NCI-H1694 (cell line): Measurements from ENCODE around the gene MAPK1IP1L.

Source experiments
- DNase-seq: peaks from one replicate; lab custom pipeline; 2025; lab: John Stamatoyannopoulos, UW

Gene MAPK1IP1L

DNA sequence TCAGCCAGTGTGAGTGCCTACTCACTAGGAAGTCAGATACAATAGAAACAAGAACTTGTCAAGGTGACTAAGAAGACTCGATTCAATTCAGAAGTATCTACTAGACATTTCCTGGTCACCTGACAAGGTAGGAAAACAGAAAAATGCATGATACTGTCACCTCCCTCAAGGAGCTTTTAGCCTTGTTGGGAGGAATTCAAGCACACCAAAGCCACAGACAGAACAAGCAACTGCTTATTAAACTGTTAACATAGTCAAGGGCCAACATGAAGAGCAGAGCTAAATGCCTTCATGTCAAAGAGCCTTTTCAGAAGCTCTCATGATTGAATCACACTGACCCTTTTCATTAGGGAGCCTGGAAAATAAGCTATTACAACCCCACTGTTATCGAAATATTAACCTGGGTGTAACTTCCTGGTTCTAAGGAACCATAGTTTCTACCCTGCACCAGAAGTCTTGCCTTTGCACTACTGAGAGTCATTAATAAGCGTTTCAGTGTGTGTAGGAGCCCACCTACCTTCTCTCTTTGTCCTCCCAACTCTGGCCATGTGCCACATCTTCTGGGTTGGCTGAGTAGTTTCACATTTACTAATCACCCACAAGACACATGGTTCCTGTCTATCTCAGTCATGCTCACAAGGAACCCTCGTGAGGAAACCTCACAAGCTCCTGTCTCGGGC is 46.6 kb downstream of the MAPK1IP1L start:
- DNase-seq, result no peak

DNA sequence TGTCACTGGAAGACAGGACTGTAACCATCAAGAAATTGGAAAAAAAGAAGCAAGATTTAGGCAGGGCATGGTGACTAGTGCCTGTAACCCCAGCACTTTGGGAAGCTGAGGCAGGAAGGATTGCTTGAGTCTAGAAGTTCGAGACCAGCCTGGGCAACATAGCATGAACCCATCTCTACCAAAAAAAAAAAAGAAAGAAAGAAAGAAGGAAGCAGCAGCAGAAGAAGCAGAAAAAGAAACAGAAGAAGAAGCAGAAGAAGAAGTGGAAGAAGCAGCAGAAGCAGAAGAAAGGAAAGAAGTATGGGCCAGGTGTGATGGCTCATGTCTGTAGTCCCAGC is 47.1 kb downstream of the MAPK1IP1L start:
- no peak for DNase-seq

DNA sequence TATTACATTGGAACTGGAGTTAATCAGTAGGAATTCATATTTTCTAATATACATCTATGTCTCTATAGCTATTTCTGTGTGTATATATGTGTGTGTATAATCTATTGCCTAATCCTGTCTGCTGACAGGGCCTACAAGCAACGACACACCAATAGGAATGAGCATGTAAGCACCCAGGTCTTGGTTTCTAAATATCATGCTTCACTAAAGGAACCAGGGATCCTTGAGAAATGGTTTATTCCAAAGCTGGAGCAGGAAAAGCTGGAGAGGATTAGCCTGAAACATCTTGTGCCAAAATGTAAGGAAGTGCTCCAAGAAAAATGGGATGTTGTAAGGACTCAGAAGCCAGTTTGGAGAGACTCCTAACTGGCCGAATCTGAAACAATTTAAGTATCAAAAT is 48.3 kb downstream of the MAPK1IP1L start:
- DNase-seq, result no peak

DNA sequence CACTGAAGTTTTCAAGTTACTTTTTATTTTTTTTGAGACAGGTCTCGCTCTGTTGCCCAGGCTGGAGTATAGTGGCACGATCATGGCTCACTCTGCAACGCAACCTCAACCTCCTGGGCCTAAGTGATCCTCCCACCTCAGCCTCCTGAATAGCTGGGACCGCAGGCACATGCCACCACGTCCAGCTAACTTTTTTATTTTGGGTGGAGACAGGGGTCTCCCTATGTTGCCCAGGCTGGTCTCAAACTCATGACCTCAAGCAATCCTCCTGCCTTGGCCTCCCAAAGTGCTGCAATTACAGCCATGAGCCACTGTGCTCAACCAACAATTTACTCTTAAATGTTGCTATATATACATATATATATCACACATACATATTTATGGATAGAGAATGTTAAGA is 50.3 kb downstream of the MAPK1IP1L start:
- no peak for DNase-seq

DNA sequence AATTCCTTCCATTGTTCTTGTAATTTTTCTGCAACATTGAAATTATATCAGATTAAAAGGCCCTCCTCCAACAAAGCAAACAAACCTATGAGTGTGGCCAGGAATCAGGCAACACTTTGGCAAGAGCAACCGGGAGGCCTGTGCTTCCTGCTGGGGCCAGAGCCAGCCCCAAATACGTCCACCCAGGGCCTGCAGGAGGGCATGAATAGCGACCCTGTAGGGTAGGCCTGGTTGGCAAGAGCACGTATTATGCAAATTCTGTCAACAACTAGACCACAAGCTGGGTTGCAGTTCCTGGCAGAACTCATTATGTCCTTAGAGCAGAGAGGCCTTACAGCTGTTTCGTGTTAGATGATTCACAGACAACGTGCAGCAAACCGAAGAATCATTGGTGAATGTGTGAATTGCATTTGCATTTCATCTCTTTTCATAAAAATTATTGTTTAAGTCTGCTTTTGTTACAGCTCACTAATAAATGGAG is 50.7 kb downstream of the MAPK1IP1L start:
- DNase-seq, result peak; percentile 17

DNA sequence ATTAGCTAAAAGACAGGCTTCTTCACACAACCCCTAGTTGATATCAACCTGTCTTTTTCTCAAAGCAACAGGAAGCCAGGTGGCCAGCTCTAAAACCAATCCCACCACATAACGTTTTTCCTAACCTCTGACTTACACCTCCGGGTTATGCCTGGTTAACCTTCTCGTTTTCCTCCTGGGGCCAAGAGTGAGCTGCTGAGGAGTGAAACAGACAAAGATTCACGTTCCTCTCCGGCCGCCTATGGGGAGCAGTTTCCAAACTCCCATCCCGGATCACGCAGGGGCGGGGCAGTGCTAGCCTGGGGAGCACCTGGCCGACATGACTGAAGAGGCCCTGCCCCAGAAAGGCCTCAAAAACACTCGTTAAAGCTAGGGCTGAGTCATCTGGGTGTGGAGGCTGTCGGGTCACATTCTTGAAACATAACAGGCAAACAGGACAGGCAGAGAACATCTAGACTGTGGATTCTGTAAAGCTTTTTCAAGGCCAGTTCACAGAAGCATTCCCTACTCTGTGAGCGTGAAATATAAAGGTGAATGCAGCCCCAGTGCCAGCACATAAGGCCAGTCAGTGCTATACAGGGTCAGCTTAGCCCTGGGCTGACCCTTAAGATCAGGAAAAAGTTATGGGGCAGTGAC is 51.7 kb downstream of the MAPK1IP1L start:
- no peak for DNase-seq

DNA sequence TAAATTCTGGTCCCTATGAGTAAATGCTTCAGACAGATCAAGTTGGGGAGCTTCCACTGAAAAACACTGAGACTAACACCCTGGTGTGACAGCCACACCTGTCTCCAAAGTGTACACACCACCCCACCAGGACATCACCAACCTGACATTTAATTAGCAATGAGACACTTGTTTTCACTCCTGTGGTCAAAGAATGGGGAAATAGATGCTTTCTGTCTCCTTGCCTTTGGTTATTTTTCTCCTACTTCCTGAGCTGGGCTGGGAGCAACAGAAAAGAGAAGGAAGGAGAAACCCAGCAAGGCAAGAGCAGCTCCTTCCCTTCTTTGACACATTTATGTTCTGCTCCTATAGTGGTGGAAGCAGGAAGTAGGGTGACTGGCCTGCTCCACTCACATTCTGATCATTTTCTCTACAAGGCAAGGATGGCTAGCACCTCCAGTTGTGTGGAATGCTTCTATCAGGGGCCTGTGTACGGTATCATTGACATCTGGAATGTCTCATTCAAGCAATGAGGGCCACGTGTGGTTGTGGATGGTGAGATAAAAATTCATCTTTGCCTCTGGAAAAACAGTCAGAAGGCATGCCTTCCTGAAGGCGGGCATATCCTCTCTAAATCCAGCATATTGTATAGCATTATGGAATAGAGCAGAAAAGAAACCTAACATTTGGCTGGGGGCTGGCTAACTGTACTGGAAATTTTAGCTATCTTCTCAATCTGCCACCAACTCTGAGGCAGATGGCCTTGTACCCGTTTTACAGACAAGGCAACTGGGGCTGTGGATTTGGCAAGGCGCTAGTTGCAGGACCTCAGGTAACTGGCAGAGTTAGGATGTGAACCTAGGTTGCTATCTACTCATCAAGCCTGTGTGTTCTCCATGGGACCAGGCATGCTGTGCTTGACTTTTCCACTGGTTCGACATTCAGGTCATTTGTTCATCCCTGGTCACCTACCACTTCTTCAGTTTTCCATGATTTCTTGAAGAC is 52.8 kb downstream of the MAPK1IP1L start:
- DNase-seq, result no peak

DNA sequence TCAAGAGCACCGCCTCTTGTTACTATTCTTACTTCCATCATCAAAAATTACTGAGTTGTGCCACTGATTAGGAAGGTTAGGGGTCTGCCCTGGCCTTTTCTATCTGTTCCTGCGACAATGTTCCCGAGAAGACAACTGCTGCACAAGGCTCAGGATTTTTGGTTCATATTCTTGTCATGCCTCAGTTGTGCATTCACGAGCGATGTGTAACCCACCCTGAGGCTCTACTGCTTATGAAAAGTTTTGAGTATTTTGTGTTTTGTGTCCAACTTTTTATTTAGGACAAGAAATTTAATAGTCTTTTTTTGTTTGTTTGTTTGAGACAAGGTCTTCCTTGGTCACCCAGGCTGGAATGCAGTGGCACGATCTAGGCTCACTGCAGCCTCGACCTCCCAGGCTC is 54.5 kb downstream of the MAPK1IP1L start:
- no peak for DNase-seq

DNA sequence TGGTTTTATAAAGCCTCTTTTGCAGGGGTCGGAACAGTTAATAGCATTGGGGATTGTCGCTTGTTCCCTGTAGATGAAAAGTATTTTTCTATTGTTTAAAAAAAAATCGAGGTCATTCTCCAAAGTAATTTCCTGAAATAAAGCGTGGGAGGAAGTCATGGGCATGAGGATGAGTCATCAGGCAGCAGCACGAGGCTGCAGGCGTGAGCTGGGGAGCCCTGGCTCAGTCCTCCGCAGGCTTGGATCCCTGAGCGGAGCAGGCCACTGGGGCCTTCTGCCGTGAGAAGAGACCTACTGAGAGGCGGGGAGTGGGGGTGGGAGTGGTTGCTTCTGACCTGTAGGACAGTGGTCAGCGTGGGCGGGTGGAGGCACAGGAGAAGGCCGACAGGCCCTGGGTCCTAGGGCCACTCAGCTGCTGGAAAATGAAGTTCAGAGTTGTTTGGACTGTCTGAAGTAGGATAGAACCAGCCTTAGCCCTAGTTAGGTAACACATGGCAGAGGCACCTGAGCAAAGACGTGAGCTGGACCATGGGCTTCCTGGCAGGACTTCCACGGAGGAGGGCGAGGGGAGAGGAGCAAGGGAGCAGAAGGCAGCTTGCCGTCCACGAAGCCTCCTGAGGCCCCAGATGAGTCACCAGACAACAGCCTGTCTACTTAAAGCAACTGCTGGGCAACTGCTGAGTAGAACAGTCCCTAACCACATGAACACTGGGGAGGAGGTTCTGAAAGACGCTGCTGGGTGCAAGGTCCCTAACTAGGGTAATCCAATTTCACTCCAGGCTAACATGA is 56.5 kb downstream of the MAPK1IP1L start:
- DNase-seq, result no peak

DNA sequence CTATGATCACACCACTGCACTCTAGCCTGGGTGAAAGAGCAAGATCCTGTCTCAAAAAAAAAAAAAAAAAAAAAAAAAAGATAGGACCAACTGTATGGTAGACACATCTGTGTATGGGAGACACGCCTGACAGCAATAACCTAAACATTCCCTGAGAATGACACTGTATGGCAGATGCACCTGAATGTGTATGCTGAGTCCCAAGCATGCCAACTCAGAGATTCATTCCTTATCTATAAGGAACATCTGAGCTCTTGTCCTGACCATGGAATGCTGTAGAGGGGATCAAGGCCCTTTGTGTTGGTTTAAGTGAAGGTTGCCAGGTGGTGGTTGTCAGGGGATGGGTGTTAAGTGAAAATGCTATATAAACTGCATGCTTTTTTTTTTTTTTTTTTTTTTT is 58.4 kb downstream of the MAPK1IP1L start:
- no peak for DNase-seq

DNA sequence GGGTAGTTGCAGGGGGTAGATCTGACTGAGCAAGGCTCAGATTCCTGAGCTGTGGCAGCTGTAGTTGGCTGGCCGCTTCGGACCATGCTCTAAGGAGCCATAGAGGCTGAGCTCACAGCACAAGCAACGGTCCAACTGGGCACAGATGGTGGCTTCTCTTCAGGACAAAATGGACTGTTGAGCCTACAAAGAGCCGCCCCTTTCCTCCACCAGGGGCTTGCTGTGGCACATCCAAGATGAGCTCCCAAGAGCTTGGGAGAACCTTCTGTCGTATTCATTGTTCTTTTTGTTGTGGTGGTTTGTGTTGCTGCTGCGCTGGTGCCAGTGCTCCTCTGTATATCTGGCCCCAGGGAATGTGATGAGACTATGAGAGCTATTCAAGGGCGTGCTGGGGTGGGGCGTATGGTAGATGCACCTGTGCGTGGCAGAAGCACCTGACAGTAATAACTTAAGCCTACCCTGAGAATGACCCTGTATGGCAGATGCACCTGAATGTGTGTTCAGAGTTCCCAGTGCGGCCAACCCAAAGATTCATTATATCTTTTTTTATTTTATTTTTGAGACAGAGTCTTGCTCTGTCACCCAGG is 59.8 kb downstream of the MAPK1IP1L start:
- DNase-seq, result no peak

DNA sequence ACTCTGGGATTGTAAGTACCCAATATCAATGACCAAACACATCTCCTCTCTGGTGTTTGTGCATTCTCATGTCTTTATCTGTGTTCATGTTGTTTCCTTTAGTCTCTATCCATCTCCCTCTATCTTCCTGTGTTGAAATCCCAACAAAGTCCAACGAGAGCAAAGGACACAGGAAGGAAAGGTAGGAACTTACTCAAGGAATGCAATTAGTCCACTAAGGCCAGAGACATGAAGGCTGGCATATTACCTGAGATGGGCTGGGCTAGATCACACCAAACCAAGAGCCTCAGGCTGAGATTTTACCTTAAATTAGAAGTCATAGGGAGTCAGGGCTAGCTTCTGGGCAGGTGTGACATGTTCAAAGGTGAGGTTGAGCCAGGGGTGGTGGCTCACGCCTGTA is 63.3 kb downstream of the MAPK1IP1L start:
- no peak for DNase-seq

DNA sequence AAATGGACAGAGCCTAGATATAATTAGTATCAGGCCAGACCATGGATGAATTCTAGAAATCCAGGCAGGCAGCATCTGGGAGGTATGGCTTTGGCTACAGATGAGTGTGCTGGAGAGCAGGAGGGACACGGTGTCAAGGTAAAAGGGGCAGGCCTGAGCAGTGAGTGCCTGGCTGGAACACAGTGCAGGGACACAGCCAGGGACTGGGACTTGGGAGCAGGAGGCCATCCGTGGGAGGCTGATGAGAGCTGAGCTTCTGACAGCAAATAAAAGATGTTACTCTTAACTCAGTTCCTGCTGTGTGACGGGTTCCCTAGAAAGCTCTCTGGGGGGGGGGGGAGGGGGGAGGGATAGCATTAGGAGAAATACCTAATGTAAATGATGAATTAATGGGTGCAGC is 64.0 kb downstream of the MAPK1IP1L start:
- DNase-seq, result no peak

DNA sequence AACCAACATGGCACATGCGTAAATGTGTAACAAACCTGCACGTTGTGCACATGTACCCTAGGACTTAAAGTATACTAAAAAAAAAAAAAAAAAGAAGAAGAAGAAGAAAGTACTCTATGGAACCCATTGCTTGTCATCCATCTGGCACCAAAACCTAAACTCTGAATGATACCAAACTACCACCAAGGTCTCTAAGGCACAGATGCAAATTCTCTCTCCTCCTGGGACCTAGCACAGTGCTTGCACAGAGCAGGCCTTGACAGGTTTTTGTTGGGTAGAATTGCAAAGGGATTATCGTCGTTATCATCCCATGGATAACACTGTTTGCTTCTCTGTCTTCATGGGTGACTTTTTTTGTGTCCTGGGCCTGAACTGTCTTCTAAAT is 64.4 kb downstream of the MAPK1IP1L start:
- no peak for DNase-seq

DNA sequence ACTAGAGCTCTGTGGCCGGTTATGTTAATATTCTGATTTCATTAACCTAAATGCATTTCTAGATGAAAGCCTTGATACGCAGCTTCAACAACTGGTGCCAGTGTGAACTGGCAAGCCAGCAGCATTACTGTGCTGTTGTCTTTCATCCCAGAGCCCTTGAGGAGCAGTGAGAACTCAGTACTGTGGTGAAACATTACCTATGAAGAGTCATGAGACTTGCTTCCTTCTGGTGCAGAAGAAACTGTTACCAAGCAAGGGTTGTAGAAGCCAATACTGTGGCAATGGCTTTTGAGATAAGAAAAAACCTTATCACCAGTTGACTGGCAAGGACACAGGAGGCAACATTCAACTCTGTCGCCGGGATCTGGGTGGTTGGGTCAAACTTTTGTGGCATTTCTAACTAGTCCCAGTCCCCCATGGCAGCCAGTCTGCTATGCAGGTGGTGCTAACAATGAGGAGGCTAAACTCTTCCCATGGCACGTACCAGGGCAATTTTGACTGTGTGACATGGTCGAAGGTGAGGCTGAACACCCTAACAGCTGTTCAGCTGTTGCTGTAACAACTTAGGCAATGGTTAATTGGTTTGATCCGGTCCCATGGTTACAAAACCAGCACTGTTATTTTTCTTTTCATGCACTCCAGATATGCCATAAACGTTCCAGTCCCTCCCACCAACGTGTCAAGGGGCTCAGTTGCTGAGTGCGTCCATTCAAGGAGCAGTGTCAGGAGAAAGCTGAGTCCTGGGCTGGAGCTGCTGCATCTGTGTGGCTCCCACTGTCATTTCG is 65.0 kb downstream of the MAPK1IP1L start:
- no peak for DNase-seq

DNA sequence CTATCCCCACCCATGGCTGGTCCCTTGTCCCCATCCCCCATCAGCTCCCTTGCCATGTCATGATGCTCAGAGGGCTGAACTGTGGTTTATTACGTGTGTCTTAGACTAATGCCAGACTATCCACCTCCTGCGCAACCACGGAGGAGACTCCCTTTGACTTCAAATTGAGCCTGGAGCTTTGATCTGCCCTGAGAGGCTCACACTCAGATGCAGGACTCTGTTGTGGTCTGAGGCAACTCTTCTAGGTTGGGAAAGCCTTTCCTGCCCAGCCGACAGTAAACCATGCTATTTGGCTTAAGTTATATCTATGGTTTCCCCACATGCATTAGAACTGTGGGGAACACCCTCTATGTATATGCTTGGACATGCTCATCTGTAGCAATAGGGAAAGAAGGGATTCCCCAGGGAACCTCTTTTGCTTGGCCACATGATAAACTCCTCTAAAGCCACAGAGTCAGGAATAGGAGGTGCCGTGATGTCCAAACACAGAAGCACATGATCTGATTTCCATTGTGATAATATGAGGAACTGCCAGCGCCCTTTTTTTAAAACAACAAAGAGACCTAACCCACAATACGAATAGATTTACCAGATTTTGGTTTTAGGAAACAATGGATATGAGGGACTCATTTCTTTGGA is 66.5 kb downstream of the MAPK1IP1L start:
- no peak for DNase-seq

DNA sequence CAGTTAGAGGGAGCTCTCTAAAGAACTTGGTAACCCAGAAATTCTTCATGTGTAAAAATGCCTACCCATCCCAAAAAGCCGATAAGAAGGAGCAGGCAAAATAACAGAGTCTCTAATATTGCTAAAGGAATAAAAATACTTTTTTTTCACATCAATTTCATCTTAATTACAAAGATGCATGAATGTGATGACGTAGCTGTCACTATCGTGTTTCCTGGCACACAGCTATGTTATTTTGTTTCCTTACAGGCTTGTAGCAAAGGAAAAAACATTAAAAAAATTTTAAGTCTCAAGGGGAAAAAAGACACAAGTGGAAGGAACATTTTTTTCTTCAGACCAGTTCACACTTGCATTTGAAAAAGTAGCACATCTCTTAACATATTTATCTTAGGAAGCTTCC is 67.3 kb downstream of the MAPK1IP1L start:
- DNase-seq, result no peak
